Natural killer cell treated with Interleukin-12 subunit alpha and Interleukin-12 subunit beta and Interleukin-15 and Interleukin-18, amount 100 ng/mL, for 72 hours (primary cell): ENCODE results near the gene GBGT1. TPM values are rescaled to one million over a fixed set of nuclear protein-coding genes. Genes with fewer than 3 reads are reported as not detected.

Experiments used
- ATAC-seq, 2 donors: fragments of 150-1000 bp; cut with Tn5 transposase in 1 of 2; sonication (Bioruptor Pico), chemical (Tn5 transposase) in 1 of 2; 2 replicates each; pipeline ENCODE4 v1.10.0; 2021
- DNase-seq: peaks from one replicate; pipeline ENCODE4 v3.0.0; 2022; ENCODE audit warnings: low spot score
- H3K27ac Mint-ChIP-seq, 2 donors: 1 replicate in 1 of 2; 2 replicates in 1 of 2; pipeline ENCODE4 v1.8.0; 2022; ENCODE audit warnings: mixed read lengths in 2 of 2, mild to moderate bottlenecking in 1 of 2, moderate library complexity in 1 of 2
- H3K27me3 Mint-ChIP-seq, 2 donors: 1 replicate in 1 of 2; 2 replicates in 1 of 2; pipeline ENCODE4 v1.8.0; 2022; ENCODE audit warnings: mixed read lengths in 2 of 2
- H3K36me3 Mint-ChIP-seq: one replicate; pipeline ENCODE4 v1.8.0; 2022; ENCODE audit warnings: mixed read lengths
- H3K4me1 Mint-ChIP-seq, 2 donors: 1 replicate in 1 of 2; 2 replicates in 1 of 2; pipeline ENCODE4 v1.8.0; 2022; ENCODE audit warnings: low read depth in 2 of 2, mixed read lengths in 2 of 2, mild to moderate bottlenecking in 1 of 2
- H3K4me3 Mint-ChIP-seq: one replicate; pipeline ENCODE4 v1.8.0; 2022; ENCODE audit warnings: mixed read lengths
- H3K9me3 Mint-ChIP-seq: 2 replicates; pipeline ENCODE4 v1.8.0; 2022; ENCODE audit warnings: mixed read lengths
- total RNA-seq, 2 donors: library from RNA; stranded (reverse); gene quantifications; one replicate each; pipeline ENCODE4 v1.2.3, GENCODE V29; 2022

The GBGT1 gene
- total RNA-seq, 2 donors from 2014 or later, result 4.1 to 7.2 TPM

DNA sequence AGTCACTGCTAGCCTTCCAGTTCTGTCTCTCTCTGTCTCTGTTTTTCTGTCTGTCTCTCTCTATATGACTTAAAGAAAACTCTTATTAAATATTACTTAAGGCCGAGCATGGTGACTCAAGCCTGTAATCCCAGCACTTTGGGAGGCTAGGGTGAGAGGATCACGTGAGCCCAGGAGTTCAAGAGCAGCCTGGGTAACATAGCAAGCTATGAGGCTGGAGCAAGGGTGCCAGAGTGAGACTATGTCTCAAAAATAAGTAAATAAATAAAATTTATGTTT, 1.7 kb upstream of the GBGT1 start:
- no peak for ATAC-seq
- no peak overlapping the region for H3K27ac Mint-ChIP-seq
- no peak for DNase-seq
- H3K4me3 Mint-ChIP-seq, result no peak overlapping the region
- H3K36me3 Mint-ChIP-seq, result no peaks in the 10 kb centered on the region
- H3K4me1 Mint-ChIP-seq, result peaks cover 0 to 5% of the 10 kb centered on the region in 2 donors
- peaks cover 5 to 10% of the 10 kb centered on the region in 2 donors for H3K27me3 Mint-ChIP-seq
- H3K9me3 Mint-ChIP-seq, result no peaks in the 10 kb centered on the region

GRCh38 chr9:133164191-133164590, 477 bp upstream of the GBGT1 start:
- Mint-ChIP-seq H3K27ac (no peak overlapping the region), H3K4me1 (peaks cover 0 to 5% of the 10 kb centered on the region in 2 donors), H3K9me3 (no peaks in the 10 kb centered on the region), H3K4me3 (peak overlapping the region; percentile 65), H3K27me3 (peaks cover 6 to 17% of the 10 kb centered on the region in 2 donors), H3K36me3 (no peaks in the 10 kb centered on the region)
- ATAC-seq (no peak), DNase-seq (no peak)

- ATAC-seq, result no peak
- Mint-ChIP-seq H3K27ac (no peak overlapping the region), H3K36me3 (no peaks in the 10 kb centered on the region), H3K4me3 (peak overlapping the region; percentile 50), H3K27me3 (peaks cover 6 to 17% of the 10 kb centered on the region in 2 donors), H3K9me3 (no peaks in the 10 kb centered on the region), H3K4me1 (peaks cover 0 to 5% of the 10 kb centered on the region in 2 donors)
- DNase-seq, result no peak
These were observed 732 bp downstream of the GBGT1 start for GRCh38 chr9:133162861-133163503.

DNA sequence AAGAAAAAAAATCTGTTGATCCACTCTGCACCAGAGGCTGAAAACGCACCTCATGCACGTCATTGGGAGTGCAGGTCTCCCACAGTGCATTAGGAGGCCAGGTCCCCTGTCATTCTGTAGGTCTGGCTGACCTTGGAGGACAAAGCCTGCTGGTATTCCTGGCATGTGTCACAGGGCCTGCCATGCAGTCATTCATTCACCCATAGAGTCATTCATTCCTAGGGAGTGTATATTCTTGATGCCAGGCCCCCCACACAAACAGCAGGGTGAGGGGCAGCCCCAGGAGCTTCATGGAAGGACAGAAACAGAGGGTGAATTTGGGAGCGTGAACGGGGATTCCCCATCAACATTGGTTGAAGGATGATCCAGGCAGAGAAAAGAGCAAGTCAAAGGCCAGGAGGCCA, 2.2 kb downstream of the GBGT1 start:
- Mint-ChIP-seq H3K4me3 (peak overlapping the region; percentile 24), H3K9me3 (no peaks in the 10 kb centered on the region), H3K4me1 (peaks cover 0 to 5% of the 10 kb centered on the region in 2 donors), H3K27ac (no peak overlapping the region), H3K27me3 (peaks cover 6 to 17% of the 10 kb centered on the region in 2 donors), H3K36me3 (no peaks in the 10 kb centered on the region)
- ATAC-seq (no peak), DNase-seq (no peak)

GRCh38 chr9:133160742-133161546, 2.8 kb downstream of the GBGT1 start:
- DNase-seq (no peak), ATAC-seq (peak; percentile 51 to 70)
- H3K4me1 Mint-ChIP-seq, result peaks cover 0 to 5% of the 10 kb centered on the region in 2 donors
- H3K9me3 Mint-ChIP-seq, result no peaks in the 10 kb centered on the region
- no peak overlapping the region for H3K27ac Mint-ChIP-seq
- peaks cover 6 to 17% of the 10 kb centered on the region in 2 donors for H3K27me3 Mint-ChIP-seq
- no peak overlapping the region for H3K4me3 Mint-ChIP-seq
- no peaks in the 10 kb centered on the region for H3K36me3 Mint-ChIP-seq

- Mint-ChIP-seq H3K9me3 (no peaks in the 10 kb centered on the region), H3K4me3 (no peak overlapping the region), H3K4me1 (peaks cover 0 to 5% of the 10 kb centered on the region in 2 donors), H3K36me3 (no peaks in the 10 kb centered on the region), H3K27me3 (peaks cover 6 to 17% of the 10 kb centered on the region in 2 donors), H3K27ac (no peak overlapping the region)
- DNase-seq (no peak), ATAC-seq (no peak)
These were observed 5.0 kb downstream of the GBGT1 start for GRCh38 chr9:133158695-133159094.

- Mint-ChIP-seq H3K27ac (no peak overlapping the region), H3K27me3 (peaks cover 0 to 7% of the 10 kb centered on the region in 2 donors), H3K4me3 (no peak overlapping the region), H3K4me1 (no peaks in the 10 kb centered on the region), H3K36me3 (no peaks in the 10 kb centered on the region), H3K9me3 (no peaks in the 10 kb centered on the region)
- DNase-seq, result no peak
- no peak for ATAC-seq
These were observed 8.6 kb downstream of the GBGT1 start for GRCh38 chr9:133155156-133155555.

GRCh38 chr9:133154097-133154989, 9.4 kb downstream of the GBGT1 start:
- Mint-ChIP-seq H3K4me3 (no peak overlapping the region), H3K27ac (no peak overlapping the region), H3K36me3 (no peaks in the 10 kb centered on the region), H3K27me3 (peaks cover 0 to under 1% of the 10 kb centered on the region in 2 donors), H3K9me3 (no peaks in the 10 kb centered on the region), H3K4me1 (no peaks in the 10 kb centered on the region)
- no peak for ATAC-seq
- no peak for DNase-seq

DNA sequence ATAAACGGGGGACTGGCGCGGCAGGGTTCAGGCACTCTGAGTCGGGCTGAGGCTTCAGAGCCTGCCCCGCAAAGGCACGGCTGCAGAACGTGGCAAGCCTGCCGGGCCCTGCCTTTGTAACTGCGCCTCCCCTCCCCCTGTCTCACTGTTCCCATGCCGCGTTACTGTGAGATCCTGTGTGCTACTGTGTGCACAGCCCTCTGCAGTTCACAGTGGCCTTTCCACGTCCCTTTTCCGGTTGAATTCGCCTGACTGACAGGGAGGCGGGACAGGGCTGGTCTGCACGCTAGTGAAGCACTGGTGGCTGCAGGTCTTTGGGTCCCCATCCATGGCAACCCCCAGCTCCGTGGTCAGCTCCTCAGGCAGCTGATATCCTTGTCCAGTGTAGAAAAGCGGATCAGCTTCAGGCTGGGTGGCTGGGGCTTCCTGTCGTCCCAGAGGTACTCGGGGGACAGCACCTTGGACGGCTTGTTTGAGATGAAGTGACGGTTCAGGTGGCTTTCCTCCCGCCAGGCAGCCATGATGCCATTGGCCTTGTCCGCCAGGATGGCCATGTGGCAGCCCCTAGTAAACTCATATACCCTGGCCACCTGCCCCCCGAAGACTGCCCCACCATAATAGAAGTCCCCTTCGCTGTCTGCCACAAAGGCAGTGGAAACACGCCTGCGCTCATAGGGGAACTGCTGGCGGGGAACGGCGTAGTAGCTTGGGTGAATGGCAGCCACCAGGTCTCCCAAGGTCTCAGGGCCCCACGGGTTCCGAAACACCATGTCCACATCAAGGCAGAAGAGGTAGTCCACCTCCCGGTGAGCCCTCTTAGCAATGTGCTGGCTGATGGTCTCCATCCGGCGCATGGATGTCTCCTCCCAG, 10.3 kb downstream of the GBGT1 start:
- ATAC-seq, result no peak
- no peak for DNase-seq
- Mint-ChIP-seq H3K4me1 (peaks cover under 1 to 2% of the 10 kb centered on the region in 2 donors), H3K4me3 (no peak overlapping the region), H3K36me3 (no peaks in the 10 kb centered on the region), H3K27ac (no peak overlapping the region), H3K9me3 (no peaks in the 10 kb centered on the region), H3K27me3 (no peaks in the 10 kb centered on the region)

DNA sequence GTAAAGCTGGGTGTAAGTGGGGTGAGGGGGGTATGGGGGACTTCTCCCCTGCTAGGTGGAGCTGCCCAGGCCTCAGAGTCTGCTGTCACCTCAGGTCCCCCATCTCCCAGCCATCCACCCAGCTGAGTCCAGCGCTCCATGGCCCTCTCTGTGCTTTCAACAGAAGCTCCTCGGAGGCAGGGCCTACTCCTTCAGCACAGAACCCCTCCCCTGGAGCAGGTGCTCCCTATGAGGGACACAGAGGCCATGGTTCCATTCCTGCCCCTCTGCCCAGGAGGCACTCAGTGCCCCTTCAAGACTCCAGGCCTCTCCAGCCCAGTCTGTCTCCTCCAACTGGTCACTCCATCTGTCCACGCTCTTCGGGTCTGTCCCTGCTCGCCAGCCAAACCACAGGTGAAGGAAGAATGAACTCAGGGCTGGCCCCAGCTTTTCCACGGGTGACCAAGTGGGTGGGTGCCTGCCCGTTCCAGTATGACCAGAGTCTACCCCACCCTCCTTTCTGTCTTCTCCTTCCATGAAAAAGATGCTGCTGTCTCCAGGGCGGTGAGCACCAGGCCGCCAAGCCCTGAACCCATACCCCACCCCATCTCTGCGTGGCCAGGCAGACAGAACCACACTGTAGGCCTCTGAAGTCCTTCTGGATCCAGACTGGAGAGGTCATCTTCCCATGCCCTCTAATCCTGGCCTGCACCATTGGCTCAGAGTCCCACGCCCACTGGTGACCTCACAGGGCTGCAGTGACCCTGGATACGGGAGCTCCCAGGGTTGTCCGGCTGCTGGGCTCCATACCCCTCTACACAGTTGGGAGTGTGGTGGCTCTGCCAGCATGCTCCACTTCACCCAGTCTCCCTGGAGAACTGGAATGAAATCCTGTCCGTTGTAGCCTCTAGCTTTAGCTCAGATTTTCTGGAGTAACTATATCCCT, 11.9 kb downstream of the GBGT1 start:
- Mint-ChIP-seq H3K4me1 (peaks cover 13 to 15% of the 10 kb centered on the region in 2 donors), H3K4me3 (no peak overlapping the region), H3K27ac (no peak overlapping the region), H3K9me3 (no peaks in the 10 kb centered on the region), H3K36me3 (no peaks in the 10 kb centered on the region), H3K27me3 (no peaks in the 10 kb centered on the region)
- no peak for ATAC-seq
- no peak for DNase-seq

DNA sequence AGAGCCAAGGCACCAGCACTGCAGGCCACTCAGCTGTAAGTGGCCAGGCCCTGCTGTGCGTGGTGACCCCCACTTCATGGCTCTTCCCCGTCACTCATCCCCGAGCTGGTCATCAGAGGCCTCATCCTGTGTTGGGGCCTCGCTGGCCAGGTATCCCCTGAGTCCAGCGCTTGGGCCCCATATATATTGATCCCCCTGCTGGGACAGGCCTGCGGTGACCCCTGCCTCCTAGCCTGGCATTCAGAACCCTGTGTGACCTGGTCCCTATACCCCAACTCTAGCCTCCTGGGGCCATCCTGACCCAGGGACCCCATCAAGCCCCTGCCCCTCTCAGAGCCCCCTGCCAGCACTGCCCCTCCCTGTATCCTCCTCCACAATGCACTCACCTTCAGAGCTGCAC, 12.7 kb downstream of the GBGT1 start:
- Mint-ChIP-seq H3K27ac (no peak overlapping the region), H3K4me3 (no peak overlapping the region), H3K36me3 (no peaks in the 10 kb centered on the region), H3K9me3 (no peaks in the 10 kb centered on the region), H3K27me3 (no peaks in the 10 kb centered on the region), H3K4me1 (peaks cover 13 to 15% of the 10 kb centered on the region in 2 donors)
- ATAC-seq (no peak), DNase-seq (no peak)
